HCT116 (cell line): ENCODE data around the gene CACNG3. TPM values are rescaled to one million over a fixed set of nuclear protein-coding genes. Genes with fewer than 3 reads are reported as not detected.

Experiments used
- ATAC-seq: fragments of 200-7000 bp; cut with Tn5 transposase; 2 replicates; pipeline ENCODE4 v1.9.1; 2020; ENCODE audit warnings: mild to moderate bottlenecking, moderate library complexity
- BruUV-seq: library from RNA; stranded (reverse); fragments of 400-500 nt; replicated peaks from 2 replicates; lab custom pipeline; 2021; lab: Mats Ljungman, UMichigan
- CTCF ChIA-PET: fragments of 300-600 bp; sonication (Branson Sonifier 250); formaldehyde crosslinking; loops from one replicate; lab custom pipeline; 2021; ENCODE audit warnings: antibody characterized with exemption; lab: Charles Lee
- POLR2A ChIA-PET: fragments of 300-600, 350-600 bp; sonication (Branson Sonifier 250); formaldehyde crosslinking; loops from one replicate; lab custom pipeline; 2021; ENCODE audit warnings: antibody characterized with exemption; lab: Charles Lee
- RAD21 ChIA-PET, 2 experiments: fragments of 300-600 bp; sonication (Branson Sonifier 250); formaldehyde crosslinking; loops; one replicate each; lab custom pipeline; 2023; ENCODE audit warnings: low total read pairs in 2 of 2; ENCODE audit not compliant: uncharacterized antibody in 2 of 2, unreplicated experiment in 2 of 2, low non-redundant PET in 1 of 2; lab: Charles Lee
- DNase-seq: peaks from one replicate; pipeline ENCODE4 v3.0.0-alpha.2; 2010; ENCODE audit warnings: low read depth, low spot score
- H2AFZ ChIP-seq: fragments of 200-600 bp; shearing (Covaris generic), sonication (generic); 2 replicates; pipeline ENCODE4 v1.6.1; 2017; ENCODE audit warnings: low read depth, mixed run types, mixed read lengths, antibody characterized with exemption, low read length; ENCODE audit not compliant: poor library complexity, severe bottlenecking
- H3K27ac ChIP-seq: 2 replicates; pipeline ENCODE4 v1.5.1; 2012; ENCODE audit warnings: low read depth, low read length
- H3K27me3 ChIP-seq: fragments of 200-600 bp; sonication (generic); 2 replicates; pipeline ENCODE4 v1.6.1; 2016; ENCODE audit warnings: mixed run types, low read length, mixed read lengths; ENCODE audit not compliant: insufficient read depth
- H3K36me3 ChIP-seq, 2 experiments: fragments of 200-500 bp in 1 of 2; fragments of 200-600 bp in 1 of 2; sonication (Bioruptor generic) in 1 of 2; sonication (generic) in 1 of 2; 2 replicates each; pipeline versions ENCODE4 v1.5.1 to v1.6.1; 2014 to 2016; ENCODE audit warnings: low read length in 2 of 2, inconsistent platforms in 1 of 2, mixed read lengths in 1 of 2, mixed run types in 1 of 2; ENCODE audit not compliant: insufficient read depth in 2 of 2, control insufficient read depth in 1 of 2
- H3K4me1 ChIP-seq, 2 experiments: fragments of 200-600 bp in 1 of 2; sonication (generic) in 1 of 2; 2 replicates each; pipeline versions ENCODE4 v1.5.1 to v1.6.1; 2012 to 2017; ENCODE audit warnings: low read length in 2 of 2, inconsistent platforms in 1 of 2, mild to moderate bottlenecking in 1 of 2, mixed read lengths in 1 of 2, mixed run types in 1 of 2, moderate library complexity in 1 of 2; ENCODE audit not compliant: insufficient read depth in 2 of 2, control insufficient read depth in 1 of 2
- H3K4me2 ChIP-seq: fragments of 200-600 bp; sonication (generic); 2 replicates; pipeline ENCODE4 v1.6.1; 2017; ENCODE audit warnings: mixed run types, low read length, mixed read lengths
- H3K4me3 ChIP-seq, 2 experiments: fragments of 200-600 bp in 1 of 2; sonication (generic) in 1 of 2; replicated peaks in 1 of 2; 2 replicates each; pipeline ENCODE4 v1.5.1; 2011 to 2016; ENCODE audit warnings: low read length in 2 of 2, control low read depth in 1 of 2, low read depth in 1 of 2, mild to moderate bottlenecking in 1 of 2, mixed read lengths in 1 of 2, mixed run types in 1 of 2
- H3K79me2 ChIP-seq: fragments of 200-600 bp; sonication (generic); 2 replicates; pipeline ENCODE4 v1.6.1; 2017; ENCODE audit warnings: mild to moderate bottlenecking, mixed run types, low read length, moderate library complexity, mixed read lengths; ENCODE audit not compliant: insufficient read depth
- H3K9ac ChIP-seq: fragments of 200-600 bp; sonication (generic); 2 replicates; pipeline ENCODE4 v1.6.1; 2016; ENCODE audit warnings: low read length, mixed read lengths
- H3K9me2 ChIP-seq: fragments of 200-600 bp; sonication (generic), shearing (Covaris generic); 2 replicates; pipeline ENCODE4 v1.6.1; 2017; ENCODE audit warnings: mixed run types, mild to moderate bottlenecking, moderate library complexity; ENCODE audit not compliant: insufficient read depth
- H3K9me3 ChIP-seq, 2 experiments: fragments of 200-500 bp in 1 of 2; fragments of 200-600 bp in 1 of 2; sonication (Bioruptor generic) in 1 of 2; sonication (generic) in 1 of 2; 2 replicates each; pipeline ENCODE4 v1.6.1; 2014 to 2017; ENCODE audit warnings: low read length in 2 of 2, mixed read lengths in 2 of 2, inconsistent platforms in 1 of 2, low read depth in 1 of 2, mild to moderate bottlenecking in 1 of 2, mixed run types in 1 of 2, moderate library complexity in 1 of 2; ENCODE audit not compliant: control insufficient read depth in 1 of 2, insufficient read depth in 1 of 2
- H4K20me1 ChIP-seq: fragments of 200-600 bp; sonication (generic), shearing (Covaris generic); 2 replicates; pipeline ENCODE4 v1.6.1; 2017; ENCODE audit warnings: mixed run types, mild to moderate bottlenecking, moderate library complexity; ENCODE audit not compliant: insufficient read depth
- CBX3 ChIP-seq: IDR thresholded peaks from 2 replicates; pipeline ENCODE4 v1.6.1; 2012; ENCODE audit warnings: low read depth
- CTCF ChIP-seq, 3 experiments: fragments of 200-600 bp in 1 of 3; sonication (generic) in 1 of 3; IDR thresholded peaks in 2 of 3; conservative IDR thresholded peaks in 1 of 3; 2 replicates each; pipeline ENCODE4 v1.5.1; 2012 to 2017; ENCODE audit warnings: low read depth in 2 of 3, low read length in 2 of 3, antibody characterized with exemption in 1 of 3, borderline replicate concordance in 1 of 3, control low read depth in 1 of 3, mild to moderate bottlenecking in 1 of 3, mixed read lengths in 1 of 3, mixed run types in 1 of 3, moderate library complexity in 1 of 3; ENCODE audit not compliant: insufficient read depth in 1 of 3
- ELF1 ChIP-seq: IDR thresholded peaks from 2 replicates; pipeline ENCODE4 v1.6.1; 2012; ENCODE audit warnings: low read depth, borderline replicate concordance
- EZH2phosphoT487 ChIP-seq: fragments of 200-600 bp; IDR thresholded peaks from 2 replicates; pipeline ENCODE4 v1.6.1; 2018; ENCODE audit warnings: antibody characterized with exemption, borderline replicate concordance
- JUND ChIP-seq: IDR thresholded peaks from 2 replicates; pipeline ENCODE4 v1.6.1; 2012
- POLR2A ChIP-seq: IDR thresholded peaks from 2 replicates; pipeline ENCODE4 v1.7.0; 2011; ENCODE audit warnings: borderline replicate concordance; ENCODE audit not compliant: insufficient read depth, insufficient read length; ENCODE audit errors: extremely low read depth
- RAD21 ChIP-seq: IDR thresholded peaks from 2 replicates; pipeline ENCODE4 v1.6.1; 2012; ENCODE audit warnings: low read depth, mild to moderate bottlenecking
- SRF ChIP-seq: IDR thresholded peaks from 2 replicates; pipeline ENCODE4 v1.6.1; 2012; ENCODE audit warnings: low read depth
- TCF7L2 ChIP-seq: IDR thresholded peaks from 2 replicates; pipeline ENCODE4 v1.7.0; 2011; ENCODE audit warnings: borderline replicate concordance, inconsistent platforms; ENCODE audit not compliant: insufficient read depth, insufficient read length; ENCODE audit errors: extremely low read depth
- ZFX ChIP-seq: fragments of 450-650 bp; IDR thresholded peaks from 2 replicates; pipeline ENCODE4 v1.6.1; 2017
- intact Hi-C: fragments of 100-400 bp; cut with micrococcal nuclease; formaldehyde crosslinking; loops from 2 replicates; pipeline ENCODE4 v1.10.0; 2022
- total RNA-seq: library from RNA; stranded (reverse); gene quantifications from one replicate; pipeline ENCODE4 v1.2.1, GENCODE V29; 2021; ENCODE audit not compliant: unreplicated experiment
- TF ChIP-seq, protein P1 (sequence below): IDR thresholded peaks from 2 replicates; pipeline ENCODE4 v1.6.1; 2011; ENCODE audit warnings: mild to moderate bottlenecking, low read length, moderate library complexity; ENCODE audit not compliant: insufficient replicate concordance; ENCODE audit errors: extremely low read depth
- TF ChIP-seq, protein P2 (sequence below): IDR thresholded peaks from 2 replicates; pipeline ENCODE4 v1.6.1; 2012; ENCODE audit warnings: low read depth
- TF ChIP-seq, protein P3 (sequence below): IDR thresholded peaks from 2 replicates; pipeline ENCODE4 v1.6.1; 2012

CACNG3 gene
- total RNA-seq, 1 experiment from 2014 or later, result not detected

DNA sequence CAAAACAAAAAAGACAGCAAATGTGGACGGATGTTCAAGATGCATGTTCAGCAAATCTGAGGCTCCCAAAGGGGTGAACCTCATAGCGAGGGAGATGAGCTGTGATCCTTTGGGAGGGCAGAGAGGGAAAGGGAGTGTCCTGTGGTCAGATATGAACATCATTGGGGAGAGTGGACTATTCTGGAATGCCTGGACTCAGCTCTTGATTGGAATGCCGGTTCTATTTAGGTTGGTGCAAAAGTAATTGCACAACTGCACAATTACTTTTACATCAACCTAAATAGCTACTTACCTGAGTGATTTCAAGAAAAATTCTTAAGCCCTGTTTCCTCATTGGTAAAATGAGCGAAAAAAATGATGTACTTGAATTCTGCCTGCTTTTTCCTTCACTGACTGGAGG lies 89.6 kb downstream of the CACNG3 start:
- Histone ChIP-seq H3K9me3 (no peaks in the 10 kb centered on the region), H2AFZ (no peak overlapping the region), H4K20me1 (no peaks in the 10 kb centered on the region), H3K4me1 (no peaks in the 10 kb centered on the region; a peak in 1 of 4 replicates), H3K4me3 (no peak overlapping the region), H3K36me3 (no peaks in the 10 kb centered on the region), H3K9me2 (no peaks in the 10 kb centered on the region), H3K27ac (no peak overlapping the region), H3K27me3 (peaks cover 38% of the 10 kb centered on the region), H3K79me2 (no peaks in the 10 kb centered on the region), H3K9ac (no peak overlapping the region), H3K4me2 (no peak overlapping the region)
- TF ChIP-seq JUND, result no peak
- TF ChIP-seq ELF1, result no peak
- ChIA-PET POLR2A (no interaction called here), RAD21 (no interaction called here), CTCF (no interaction called here)
- no TSS peak for BruUV-seq
- ATAC-seq (no peak), DNase-seq (no peak)
- intact Hi-C loops, result no loop called here

DNA sequence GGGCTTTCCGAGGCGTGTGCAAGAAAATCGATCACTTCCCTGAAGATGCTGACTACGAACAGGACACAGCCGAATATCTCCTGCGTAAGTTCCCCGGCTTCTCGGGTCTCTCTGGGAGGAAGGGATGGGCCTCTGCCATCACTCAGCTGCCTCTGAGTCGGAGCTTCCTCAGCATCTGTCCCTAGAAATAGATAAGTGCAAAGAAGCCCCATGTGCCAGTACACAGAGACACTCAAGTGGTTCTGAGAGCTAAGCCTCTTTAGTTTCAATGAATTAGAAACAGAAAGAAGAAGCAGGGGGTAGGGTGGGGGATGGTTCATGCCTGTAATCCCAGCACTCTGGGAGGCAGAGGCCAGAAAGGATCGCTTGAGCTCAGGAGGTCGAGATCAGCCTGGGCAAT lies 90.6 kb downstream of the CACNG3 start:
- H3K79me2 ChIP-seq, result no peaks in the 10 kb centered on the region
- no peak overlapping the region for H3K4me3 ChIP-seq
- H3K9me3 ChIP-seq, result no peaks in the 10 kb centered on the region
- no peaks in the 10 kb centered on the region for H3K36me3 ChIP-seq
- H2AFZ ChIP-seq, result no peak overlapping the region
- no peaks in the 10 kb centered on the region for H4K20me1 ChIP-seq
- intact Hi-C loops, result no loop called here
- no peak overlapping the region for H3K4me2 ChIP-seq
- POLR2A ChIA-PET, result no interaction called here
- DNase-seq (no peak), ATAC-seq (no peak)
- no peaks in the 10 kb centered on the region for H3K9me2 ChIP-seq
- H3K4me1 ChIP-seq, result no peaks in the 10 kb centered on the region; a peak in 1 of 4 replicates
- RAD21 ChIA-PET, result interaction anchor here in 1 of 2 experiments (0.6 kb wide), 1 partner anchor 261 kb away, joined by 3 read pairs; no protein-coding TSS in a partner anchor
- H3K27ac ChIP-seq, result no peak overlapping the region
- H3K9ac ChIP-seq, result no peak overlapping the region
- H3K27me3 ChIP-seq, result peaks cover 32% of the 10 kb centered on the region; the same call in 1 of the 2 replicates
- BruUV-seq, result no TSS peak
- CTCF ChIA-PET, result no interaction called here
- TF ChIP-seq ELF1 (no peak), CTCF (IDR thresholded peaks at IDR 0.05 in 2 of 3, conservative IDR thresholded peaks at IDR 0.05 in 1 of 3; ENCODE audit: borderline replicate concordance in 1 of 3, insufficient read depth in 1 of 3, low read depth in 2 of 3, low read length in 2 of 3) (no peak), POLR2A (no peak), EZH2phosphoT487 (no peak), TCF7L2 (no peak), CBX3 (no peak), ZFX (no peak), SRF (no peak), RAD21 (no peak)
- TF ChIP-seq, protein P1, sequence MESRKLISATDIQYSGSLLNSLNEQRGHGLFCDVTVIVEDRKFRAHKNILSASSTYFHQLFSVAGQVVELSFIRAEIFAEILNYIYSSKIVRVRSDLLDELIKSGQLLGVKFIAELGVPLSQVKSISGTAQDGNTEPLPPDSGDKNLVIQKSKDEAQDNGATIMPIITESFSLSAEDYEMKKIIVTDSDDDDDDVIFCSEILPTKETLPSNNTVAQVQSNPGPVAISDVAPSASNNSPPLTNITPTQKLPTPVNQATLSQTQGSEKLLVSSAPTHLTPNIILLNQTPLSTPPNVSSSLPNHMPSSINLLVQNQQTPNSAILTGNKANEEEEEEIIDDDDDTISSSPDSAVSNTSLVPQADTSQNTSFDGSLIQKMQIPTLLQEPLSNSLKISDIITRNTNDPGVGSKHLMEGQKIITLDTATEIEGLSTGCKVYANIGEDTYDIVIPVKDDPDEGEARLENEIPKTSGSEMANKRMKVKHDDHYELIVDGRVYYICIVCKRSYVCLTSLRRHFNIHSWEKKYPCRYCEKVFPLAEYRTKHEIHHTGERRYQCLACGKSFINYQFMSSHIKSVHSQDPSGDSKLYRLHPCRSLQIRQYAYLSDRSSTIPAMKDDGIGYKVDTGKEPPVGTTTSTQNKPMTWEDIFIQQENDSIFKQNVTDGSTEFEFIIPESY, result no peak
- TF ChIP-seq, protein P2, sequence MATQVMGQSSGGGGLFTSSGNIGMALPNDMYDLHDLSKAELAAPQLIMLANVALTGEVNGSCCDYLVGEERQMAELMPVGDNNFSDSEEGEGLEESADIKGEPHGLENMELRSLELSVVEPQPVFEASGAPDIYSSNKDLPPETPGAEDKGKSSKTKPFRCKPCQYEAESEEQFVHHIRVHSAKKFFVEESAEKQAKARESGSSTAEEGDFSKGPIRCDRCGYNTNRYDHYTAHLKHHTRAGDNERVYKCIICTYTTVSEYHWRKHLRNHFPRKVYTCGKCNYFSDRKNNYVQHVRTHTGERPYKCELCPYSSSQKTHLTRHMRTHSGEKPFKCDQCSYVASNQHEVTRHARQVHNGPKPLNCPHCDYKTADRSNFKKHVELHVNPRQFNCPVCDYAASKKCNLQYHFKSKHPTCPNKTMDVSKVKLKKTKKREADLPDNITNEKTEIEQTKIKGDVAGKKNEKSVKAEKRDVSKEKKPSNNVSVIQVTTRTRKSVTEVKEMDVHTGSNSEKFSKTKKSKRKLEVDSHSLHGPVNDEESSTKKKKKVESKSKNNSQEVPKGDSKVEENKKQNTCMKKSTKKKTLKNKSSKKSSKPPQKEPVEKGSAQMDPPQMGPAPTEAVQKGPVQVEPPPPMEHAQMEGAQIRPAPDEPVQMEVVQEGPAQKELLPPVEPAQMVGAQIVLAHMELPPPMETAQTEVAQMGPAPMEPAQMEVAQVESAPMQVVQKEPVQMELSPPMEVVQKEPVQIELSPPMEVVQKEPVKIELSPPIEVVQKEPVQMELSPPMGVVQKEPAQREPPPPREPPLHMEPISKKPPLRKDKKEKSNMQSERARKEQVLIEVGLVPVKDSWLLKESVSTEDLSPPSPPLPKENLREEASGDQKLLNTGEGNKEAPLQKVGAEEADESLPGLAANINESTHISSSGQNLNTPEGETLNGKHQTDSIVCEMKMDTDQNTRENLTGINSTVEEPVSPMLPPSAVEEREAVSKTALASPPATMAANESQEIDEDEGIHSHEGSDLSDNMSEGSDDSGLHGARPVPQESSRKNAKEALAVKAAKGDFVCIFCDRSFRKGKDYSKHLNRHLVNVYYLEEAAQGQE, result no peak
- TF ChIP-seq, protein P3, sequence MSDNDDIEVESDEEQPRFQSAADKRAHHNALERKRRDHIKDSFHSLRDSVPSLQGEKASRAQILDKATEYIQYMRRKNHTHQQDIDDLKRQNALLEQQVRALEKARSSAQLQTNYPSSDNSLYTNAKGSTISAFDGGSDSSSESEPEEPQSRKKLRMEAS, result no peak
